Bronchial epithelial cell (primary cell): ENCODE data around the gene KIAA0513. TPM values are rescaled to one million over a fixed set of nuclear protein-coding genes. Genes with fewer than 3 reads are reported as not detected.

Source experiments
- DNase-seq: peaks from one replicate; pipeline ENCODE4 v3.0.0-alpha.2; 2010; ENCODE audit warnings: low read depth
- FAIRE-seq: peaks from 2 replicates; lab custom pipeline; 2011; peaks lifted over from hg19 to GRCh38; lab: Jason Lieb, UNC
- H3K27me3 ChIP-seq: 2 replicates; pipeline ENCODE4 v1.5.1; 2011; ENCODE audit warnings: low read length; ENCODE audit not compliant: control insufficient read depth, insufficient read depth
- H3K36me3 ChIP-seq: 2 replicates; pipeline ENCODE4 v1.5.1; 2011; ENCODE audit warnings: low read length; ENCODE audit not compliant: control insufficient read depth, insufficient read depth
- H3K4me3 ChIP-seq: 2 replicates; pipeline ENCODE4 v1.5.1; 2011; ENCODE audit warnings: mild to moderate bottlenecking, low read depth, low read length, control low read depth
- total RNA-seq: library from RNA; depleted of rRNA; stranded (reverse); fragments of >200 nt; gene quantifications from 2 replicates; pipeline ENCODE4 v1.2.1, GENCODE V29; 2014
- TF ChIP-seq, protein P1 (sequence below): IDR thresholded peaks from 2 replicates; pipeline ENCODE4 v1.5.1; 2011; ENCODE audit warnings: mild to moderate bottlenecking, moderate library complexity, low read length, control low read depth, inconsistent platforms; ENCODE audit not compliant: insufficient read depth, severe bottlenecking

The KIAA0513 gene
- total RNA-seq, 1 donor from 2014 or later: 7.1 TPM

- DNase-seq (no peak), FAIRE-seq (no peak)
- TF ChIP-seq, protein P1, sequence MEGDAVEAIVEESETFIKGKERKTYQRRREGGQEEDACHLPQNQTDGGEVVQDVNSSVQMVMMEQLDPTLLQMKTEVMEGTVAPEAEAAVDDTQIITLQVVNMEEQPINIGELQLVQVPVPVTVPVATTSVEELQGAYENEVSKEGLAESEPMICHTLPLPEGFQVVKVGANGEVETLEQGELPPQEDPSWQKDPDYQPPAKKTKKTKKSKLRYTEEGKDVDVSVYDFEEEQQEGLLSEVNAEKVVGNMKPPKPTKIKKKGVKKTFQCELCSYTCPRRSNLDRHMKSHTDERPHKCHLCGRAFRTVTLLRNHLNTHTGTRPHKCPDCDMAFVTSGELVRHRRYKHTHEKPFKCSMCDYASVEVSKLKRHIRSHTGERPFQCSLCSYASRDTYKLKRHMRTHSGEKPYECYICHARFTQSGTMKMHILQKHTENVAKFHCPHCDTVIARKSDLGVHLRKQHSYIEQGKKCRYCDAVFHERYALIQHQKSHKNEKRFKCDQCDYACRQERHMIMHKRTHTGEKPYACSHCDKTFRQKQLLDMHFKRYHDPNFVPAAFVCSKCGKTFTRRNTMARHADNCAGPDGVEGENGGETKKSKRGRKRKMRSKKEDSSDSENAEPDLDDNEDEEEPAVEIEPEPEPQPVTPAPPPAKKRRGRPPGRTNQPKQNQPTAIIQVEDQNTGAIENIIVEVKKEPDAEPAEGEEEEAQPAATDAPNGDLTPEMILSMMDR: no peak
- Histone ChIP-seq H3K4me3 (no peak overlapping the region), H3K36me3 (peaks cover 12% of the 10 kb centered on the region), H3K27me3 (no peaks in the 10 kb centered on the region)
Measured at GRCh38 chr16:85067426-85067825, 39.8 kb downstream of the KIAA0513 start.

DNA sequence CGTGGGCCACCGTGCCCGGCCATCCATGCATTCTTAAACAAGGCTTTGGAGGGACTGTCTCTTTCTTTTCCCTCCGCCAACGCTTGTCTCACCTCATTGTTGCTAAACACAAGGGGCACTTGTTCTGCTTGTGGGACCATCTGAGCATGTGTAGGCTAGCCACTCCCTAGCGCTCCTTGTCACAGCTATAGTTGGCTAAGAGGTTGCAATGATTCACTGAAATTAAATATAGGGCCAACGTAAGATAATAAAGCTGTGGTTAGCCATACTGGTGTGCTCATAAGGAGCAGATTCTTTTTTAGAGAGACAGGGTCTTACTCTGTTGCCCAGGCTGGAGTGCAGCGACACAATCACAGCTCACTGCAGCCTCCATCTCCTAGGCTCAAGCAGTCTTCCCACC is 41.2 kb downstream of the KIAA0513 start:
- DNase-seq (peak; percentile 22), FAIRE-seq (no peak)
- Histone ChIP-seq H3K4me3 (no peak overlapping the region), H3K36me3 (peaks cover 16% of the 10 kb centered on the region), H3K27me3 (no peaks in the 10 kb centered on the region)
- TF ChIP-seq, protein P1: no peak

DNA sequence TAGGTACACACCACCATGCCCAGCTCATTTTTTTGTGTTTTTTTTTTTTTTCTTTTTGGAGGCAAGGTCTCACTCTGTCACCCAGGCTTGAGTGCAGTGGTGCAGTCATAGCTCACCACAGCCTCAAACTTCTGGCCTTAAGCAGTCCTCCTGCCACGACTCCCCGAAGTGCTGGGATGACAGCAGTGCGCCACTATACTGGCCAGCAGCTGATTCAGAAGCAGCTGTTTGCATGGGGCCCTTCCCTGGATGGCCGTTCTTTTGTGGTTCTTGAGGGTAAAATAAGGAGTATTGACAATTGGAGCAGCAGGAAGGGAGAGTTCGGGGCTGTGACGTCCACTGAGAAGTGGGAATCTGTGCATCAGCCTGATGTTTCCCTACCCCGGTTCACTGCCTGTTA is 41.6 kb downstream of the KIAA0513 start:
- Histone ChIP-seq H3K4me3 (no peak overlapping the region), H3K27me3 (no peaks in the 10 kb centered on the region), H3K36me3 (peaks cover 16% of the 10 kb centered on the region)
- no peak for DNase-seq
- no peak for FAIRE-seq
- TF ChIP-seq, protein P1: no peak

DNA sequence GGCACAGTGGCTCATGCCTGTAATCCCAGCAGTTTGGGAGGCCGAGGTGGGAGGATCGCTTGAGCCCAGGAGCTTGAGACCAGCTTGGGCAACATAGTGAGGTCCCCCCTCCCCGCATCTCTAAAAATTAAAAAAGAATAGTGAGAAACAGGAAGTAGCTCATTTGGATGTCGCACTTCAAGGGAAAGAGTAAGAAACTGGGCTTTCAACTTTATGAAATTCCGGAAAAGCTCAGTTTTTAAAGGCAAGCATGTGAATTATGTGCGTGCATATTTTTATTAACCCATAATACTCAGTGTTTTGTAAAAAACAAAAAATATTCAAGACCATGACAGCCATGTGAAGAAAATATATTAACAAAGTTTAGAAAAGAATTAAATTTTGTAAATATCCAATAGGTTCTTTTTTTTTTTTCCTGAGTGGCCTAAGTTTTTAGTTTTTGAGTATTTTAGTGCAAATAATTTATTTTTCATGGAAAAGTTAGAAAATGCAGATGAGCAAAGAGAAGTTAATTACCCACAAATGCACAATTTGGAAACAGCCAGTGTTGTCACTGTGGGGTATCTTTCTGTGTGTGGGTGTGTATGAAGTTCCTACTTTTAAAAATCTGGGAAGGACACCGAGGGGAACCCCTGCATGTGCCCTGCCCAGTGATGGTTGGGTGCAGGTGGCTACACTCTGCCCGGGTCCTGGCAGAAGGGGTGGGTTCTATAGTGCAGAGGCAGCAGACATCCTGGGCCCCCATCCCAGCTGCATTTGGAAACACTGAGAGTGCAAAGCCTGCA is 44.7 kb downstream of the KIAA0513 start:
- FAIRE-seq (no peak), DNase-seq (no peak)
- TF ChIP-seq, protein P1: no peak
- Histone ChIP-seq H3K4me3 (no peak overlapping the region), H3K36me3 (peaks cover 16% of the 10 kb centered on the region), H3K27me3 (no peaks in the 10 kb centered on the region)

DNA sequence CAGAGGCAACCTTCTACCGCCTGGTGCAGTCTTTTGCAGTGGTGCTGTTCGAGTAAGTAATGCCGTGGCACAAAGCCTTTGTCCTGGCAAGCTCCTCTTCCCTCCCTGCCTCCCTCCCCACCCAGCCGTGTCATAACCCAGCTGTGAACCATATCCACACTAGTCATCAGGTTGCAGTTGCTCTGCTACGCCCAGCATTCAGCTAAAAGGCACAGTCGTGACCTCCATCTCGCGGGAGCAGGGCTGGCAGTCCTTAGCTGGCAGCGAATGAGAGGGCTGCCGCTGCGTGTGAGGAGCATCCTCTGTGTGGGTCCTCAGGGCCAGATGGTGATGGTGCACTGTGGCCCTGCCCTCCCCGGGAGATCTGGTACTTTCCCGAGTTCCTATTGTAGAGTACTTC is 45.4 kb downstream of the KIAA0513 start:
- Histone ChIP-seq H3K36me3 (peaks cover 16% of the 10 kb centered on the region), H3K27me3 (no peaks in the 10 kb centered on the region), H3K4me3 (no peak overlapping the region)
- TF ChIP-seq, protein P1: no peak
- peak; percentile 41 for DNase-seq
- FAIRE-seq: no peak
